DMS53 treated with DMSO at 0.1 percent for 48 hours (cell line): ENCODE data around the gene HES2.
"Not testable (repeated sequence)": the region's sequence is repeated elsewhere in the genome, so short reads cannot be mapped to it uniquely, and the experiment has no call there.

Experiments used
- DNase-seq: peaks from one replicate; lab custom pipeline; 2025; ENCODE audit not compliant: unreplicated experiment; lab: John Stamatoyannopoulos, UW

The HES2 gene

DNA sequence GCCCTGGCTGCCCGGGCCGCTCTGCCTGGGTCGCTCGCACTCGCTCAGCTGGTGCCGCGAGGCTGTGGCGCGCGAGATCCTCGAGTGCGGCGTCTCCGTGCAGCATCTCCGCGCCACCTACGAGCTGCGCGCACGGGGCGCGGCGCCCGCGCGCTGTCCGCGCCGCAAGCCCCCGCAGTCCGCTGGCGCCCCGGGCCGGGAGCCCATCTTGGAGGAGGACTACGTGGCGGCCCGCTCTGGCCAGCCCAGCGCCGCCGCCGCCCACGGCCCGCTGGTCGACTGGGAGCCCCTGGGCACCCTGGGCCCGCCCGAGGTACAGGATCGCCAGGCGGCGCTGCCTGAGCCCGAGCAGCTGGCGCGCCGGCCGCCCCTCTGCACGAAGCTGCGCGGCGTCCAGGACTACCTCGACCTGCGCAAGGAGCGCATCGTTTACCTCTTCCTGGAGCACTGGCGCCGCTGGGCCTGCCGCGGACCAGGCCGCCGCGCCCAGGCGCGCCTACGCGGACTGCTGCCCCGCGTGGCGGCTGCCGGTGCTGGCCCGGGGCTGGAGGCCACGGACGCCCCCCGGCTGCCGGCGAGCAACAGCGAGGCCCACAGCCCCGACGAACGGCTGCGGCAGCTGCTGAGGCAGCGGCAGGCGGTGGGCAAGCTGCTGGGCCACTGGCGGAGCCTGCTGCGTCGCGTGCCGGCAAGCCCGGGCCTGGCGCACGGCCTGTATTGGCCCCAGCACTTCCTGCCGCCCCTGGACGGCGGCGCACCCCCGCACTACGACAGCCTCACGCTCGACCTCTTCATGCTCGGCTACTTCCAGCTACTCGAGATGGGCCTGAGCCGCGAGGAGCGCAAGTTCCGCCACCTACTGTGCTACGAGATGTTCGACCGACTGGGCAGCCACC, 35.4 kb upstream of the HES2 start:
- DNase-seq: no peak

DNA sequence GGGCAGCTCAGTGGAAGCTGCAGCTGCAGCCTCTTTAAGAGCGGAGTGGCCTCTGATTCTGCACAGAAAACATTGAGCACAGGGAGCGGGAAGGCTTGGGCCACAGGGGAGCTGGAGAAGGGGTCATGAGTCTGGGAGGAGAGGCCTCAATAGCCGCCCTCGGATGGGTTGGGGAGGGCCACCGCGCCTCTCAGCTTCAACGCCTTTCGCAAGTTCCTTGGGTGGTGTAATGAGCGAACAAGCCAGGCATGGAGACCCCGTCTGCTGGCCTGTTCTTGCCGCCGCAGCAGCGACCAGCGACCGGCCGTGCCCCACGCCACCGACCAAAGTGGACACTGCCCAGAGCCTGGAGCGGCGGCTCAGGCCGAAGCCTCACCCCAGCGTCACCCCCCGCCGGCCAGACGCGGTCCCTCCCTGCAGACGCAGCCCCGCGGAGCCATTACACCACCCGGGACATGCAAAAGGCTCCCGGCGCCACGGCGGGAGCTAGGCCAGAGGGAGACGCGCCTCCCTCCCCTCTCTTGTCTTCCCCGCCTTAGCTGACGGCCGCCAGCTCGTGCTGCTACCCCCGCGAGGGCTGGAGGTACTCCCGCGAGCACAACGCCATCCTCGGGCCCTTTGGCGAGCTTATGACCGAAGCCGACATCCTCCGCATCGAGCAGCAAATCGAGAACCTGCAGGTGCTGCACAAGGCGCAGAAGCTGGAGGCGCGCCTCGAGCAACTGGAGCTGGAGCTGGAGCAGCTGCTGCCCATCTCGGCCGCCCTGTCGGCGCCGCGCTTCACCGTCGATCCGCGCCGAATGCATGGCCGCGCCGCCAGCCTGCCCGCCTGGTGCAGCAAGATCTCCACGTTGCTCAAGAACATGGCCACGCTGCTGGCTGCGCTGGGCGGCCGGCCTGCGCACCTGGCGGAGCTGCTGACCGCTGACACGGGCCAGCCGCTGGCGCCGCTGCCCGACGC, 34.5 kb upstream of the HES2 start:
- DNase-seq: not testable (repeated sequence)

DNA sequence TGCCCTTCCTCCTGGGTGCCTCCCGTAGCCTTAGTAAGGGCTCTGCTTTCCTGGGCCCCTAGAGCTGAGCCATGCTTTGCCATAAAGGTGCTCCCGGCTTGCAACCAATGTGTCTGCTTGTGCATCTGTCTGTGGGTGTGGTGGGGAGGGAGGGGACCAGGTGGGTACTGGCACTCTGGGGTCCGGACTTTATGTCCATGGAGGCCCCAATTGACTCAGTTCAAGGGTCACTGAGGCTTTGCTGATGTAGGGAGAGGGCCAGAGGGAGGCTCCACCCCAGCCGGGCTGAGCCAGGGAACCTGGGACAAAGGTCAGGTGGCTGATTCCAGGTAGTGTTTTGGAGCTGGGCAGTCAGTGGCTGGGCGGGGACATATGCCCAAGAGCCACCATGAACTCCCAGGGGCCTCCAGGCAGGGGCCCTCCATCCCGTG, 31.2 kb upstream of the HES2 start:
- no peak for DNase-seq

DNA sequence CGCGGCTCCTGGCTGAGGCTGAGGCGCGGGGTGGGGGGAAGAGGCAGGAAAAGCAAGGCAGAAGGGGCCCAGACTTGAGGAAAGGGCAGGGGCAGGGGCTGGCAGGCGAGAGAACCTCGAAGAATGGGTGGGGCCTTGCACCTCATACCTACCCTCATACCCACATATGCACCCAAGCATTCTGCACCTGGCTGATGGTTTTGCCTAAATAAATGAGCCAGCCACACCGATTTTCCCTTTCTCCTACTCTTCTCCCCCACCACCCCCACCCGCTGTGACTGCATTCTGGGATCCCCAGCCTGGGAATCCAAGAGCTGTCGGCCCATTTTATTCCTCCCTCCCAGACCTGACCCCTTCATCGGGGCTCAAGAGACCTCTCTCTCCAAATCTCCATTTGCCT, 30.8 kb upstream of the HES2 start:
- DNase-seq: not testable (repeated sequence)

DNA sequence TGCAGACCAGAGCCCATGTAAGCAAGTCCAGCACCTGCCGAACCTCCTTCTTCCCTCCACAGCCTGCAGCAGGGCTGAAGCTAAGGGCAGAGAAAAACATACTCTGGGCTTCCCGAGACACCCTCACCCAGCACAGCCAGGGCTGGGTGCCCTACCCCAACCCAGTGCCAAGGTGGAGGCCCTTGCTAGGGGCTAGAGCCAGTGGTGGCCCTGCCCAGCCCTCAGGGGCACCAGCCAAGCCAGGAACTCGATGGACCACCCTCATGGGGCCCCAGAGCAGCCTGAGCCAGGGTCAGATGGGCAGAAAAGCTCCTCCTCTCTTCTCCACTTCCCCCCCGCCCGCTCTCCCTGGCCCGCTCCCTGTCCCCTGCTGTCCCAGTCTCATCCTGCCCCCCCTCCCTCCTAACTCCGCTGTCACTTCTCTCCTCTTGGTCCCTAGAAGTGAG, 30.3 kb upstream of the HES2 start:
- no peak for DNase-seq

DNA sequence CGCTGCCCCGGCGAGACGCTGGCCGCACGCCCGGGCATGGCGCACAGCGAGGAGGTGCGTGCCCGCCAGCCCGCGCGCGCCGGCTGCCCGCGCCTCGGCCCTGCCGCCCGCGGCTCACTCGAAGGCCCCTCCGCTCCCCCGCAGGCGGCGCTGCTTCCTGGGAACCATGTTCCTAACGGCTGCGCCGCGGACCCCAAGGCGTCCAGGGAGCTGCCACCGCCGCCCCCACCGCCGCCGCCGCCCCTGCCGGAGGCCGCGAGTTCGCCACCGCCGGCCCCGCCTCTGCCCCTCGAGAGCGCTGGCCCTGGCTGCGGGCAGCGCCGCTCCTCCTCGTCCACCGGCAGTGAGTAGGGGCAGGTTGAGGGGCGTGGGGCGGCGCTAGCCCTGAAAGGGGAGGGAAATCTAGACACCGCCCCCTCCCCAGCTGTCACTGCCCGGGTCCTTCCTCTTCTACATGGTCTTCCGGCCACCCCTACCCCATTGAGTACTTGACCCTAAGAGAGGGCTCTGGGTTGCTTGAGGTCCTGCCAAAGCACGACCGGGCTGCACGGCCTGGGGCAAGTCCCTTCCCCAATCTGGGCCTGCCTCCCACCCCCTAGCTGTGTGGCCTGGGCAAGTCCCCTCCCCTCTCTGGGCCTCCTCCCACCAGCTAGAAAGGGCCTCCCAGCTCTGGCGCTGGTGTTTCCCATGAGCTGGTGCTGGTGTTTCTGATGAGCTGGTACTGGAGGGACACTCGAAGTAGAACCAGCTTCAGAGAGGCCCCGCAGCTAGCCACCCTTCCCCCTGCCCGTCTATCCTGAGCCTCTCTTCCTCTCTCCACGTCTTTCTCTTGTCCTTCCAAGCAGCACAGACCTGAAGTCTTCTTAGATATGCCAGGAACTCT, 29.3 kb upstream of the HES2 start:
- DNase-seq: no peak

DNA sequence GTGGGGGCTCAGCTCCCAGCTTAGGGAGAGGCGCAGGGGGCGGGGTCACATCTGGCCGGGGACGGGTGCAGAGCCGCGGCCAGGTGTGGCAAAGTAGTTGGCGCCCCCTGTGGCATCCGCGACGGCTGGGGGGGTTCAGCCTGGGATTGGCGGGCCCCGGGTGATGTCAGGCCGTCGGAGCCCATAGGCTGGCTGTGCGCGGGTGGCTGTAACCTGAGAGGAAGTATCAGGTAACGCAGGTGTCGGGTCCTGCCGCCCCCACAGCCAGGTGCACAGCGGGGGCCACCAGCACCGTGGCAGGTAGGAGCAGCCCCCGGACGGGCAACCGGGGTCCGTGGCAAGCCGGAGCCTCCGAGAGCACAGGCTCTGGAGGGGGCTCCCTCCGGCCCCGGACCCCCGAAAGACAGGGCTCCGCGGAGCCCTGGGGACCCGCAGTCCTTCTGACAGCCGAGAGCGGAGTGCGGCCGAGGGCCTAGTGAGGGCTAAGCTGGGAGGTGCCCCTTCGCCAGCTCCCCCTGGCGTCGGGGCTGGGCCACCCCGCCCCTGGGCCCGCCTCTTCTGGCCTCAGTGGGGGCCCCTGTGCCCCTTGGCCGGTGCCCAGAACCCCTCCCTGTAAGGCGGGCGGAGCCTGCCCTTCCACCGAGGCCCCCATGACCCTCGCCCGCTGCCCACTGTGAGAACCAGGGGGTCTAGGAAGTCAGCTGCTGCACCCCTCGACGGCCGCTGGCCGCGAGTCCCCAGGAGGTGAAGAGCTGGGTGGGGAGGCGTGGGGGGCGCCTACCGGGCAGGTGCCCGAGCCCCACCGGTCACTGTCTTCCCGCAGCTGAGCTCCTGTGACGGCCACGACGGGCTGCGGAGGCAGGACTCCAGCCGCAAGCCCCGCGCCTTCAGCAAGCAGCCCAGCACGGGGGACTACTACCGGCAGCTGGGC, 28.4 kb upstream of the HES2 start:
- peak; percentile 80 for DNase-seq

DNA sequence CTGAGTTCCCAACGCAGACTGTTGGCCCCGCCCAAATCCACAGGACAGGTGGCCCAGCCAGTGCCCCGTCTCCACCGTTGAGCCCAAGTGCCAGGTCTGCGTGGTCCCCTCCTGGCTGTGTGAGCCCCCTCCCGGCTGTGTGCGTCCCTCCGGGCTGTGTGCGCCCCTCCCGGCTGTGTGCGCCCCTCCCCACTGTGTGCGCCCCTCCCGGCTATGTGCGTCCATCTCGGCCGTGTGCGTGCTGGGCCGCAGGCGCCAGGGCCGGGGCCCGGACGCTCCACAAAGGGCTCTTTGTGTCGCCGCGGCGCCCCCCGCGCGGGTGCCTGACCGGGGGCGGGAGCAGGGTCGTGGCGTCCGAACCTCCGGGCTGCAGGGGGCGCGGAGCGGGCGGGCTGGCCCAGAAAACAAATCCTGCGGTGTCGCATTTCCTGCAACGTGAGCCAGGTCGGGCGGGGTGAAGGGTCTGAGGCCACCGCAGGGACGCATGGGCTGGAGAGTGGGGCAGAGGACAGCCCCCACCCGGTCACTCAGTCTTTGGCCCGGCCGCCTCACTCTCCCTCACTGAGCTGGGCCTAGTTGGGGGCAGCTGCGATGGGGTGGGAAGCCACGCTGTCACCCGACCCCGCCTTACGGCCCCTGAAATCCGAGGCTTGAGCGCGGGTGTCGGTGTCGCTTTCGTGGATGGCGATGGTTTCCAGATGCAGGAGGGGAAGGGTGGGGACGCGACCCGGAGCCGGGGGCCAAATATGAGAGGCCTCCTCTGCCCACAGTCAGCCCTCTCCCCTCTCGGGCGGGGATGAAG, 27.5 kb upstream of the HES2 start:
- no peak for DNase-seq

DNA sequence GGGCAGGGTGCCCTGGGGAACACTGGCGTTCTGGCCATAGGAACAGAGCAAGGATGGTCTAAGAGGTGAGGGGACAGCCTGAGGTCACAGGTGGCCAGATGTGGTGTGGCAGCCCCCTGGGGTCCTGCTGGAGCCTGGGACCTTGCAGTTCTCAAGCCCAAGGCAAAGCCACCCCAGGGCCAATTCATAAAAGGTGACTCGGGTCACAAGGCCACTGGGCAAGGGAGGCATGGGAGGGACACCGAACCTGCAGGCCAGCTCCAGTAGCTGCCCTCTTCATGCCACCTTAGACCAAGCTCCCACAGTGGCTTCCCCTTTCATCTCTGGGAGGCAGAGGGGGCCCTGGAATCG, 26.9 kb upstream of the HES2 start:
- DNase-seq: no peak

DNA sequence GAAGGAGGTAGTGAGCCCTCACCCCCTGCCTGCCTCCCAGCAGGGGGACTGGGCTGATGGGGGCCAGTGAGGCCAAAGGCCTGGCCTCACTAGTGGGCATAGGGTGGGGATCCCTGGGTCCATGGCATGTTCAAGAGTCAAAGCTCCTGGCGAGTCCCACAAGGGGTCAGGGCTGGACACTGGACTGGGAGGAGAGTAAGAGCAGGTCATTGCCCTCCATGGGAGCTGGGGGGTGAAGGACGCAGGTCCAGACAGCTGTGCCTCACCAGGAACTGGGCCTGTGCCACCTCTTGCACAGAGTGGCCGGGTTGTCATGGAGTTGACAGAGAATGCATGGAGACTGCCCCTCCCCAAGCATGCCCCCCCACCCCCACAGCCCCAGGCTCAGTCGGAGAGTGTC, 26.2 kb upstream of the HES2 start:
- DNase-seq: not testable (repeated sequence)

DNA sequence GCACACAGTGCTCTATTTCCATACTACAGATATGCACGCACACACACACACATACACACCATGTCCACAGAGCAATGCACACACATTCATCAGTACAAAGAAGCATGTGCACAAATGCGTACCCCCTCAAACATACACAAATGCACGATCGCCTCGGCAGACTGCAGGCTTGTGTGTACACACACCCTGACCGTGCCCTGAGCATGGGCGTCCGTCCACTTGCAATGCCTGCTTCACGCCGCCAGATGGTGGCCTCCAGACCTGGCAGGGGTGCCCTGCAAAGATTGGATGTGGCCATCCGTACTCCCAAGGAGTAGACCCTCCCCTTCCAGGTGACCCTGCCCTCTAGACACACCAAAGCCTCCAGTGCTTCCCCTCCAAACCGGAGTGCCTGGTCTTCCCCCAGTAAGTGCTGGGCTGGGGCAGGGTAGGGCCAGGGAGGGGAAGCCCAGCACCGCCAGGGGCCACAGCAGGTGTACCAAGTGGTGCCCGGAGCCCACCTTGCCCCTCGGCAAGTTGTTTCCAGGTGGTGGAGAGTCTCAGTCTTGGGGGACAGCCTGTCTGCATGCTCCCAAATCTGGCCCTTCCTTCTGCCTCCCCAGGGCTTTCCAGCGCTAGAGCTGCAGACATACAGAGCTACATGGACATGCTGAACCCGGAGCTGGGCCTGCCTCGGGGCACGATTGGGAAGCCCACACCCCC, 25.5 kb upstream of the HES2 start:
- DNase-seq: peak; percentile 41

DNA sequence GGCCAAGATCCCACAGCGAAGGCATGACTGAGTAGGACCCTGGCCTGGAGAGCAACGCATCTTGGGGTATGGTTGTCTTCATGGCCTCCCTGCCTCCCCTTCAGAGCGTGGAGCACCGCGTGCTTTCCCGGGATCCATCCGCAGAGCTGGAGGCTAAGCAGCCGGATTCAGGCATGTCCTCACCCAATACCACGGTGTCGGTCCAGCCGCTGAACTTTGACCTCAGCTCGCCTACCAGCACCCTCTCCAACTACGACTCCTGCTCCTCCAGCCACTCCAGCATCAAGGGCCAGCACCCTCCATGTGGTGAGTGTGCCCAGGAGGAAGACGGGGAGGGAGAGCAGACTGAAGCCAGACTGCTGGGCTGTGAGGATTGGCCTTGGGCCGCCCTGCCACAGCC, 24.7 kb upstream of the HES2 start:
- no peak for DNase-seq

DNA sequence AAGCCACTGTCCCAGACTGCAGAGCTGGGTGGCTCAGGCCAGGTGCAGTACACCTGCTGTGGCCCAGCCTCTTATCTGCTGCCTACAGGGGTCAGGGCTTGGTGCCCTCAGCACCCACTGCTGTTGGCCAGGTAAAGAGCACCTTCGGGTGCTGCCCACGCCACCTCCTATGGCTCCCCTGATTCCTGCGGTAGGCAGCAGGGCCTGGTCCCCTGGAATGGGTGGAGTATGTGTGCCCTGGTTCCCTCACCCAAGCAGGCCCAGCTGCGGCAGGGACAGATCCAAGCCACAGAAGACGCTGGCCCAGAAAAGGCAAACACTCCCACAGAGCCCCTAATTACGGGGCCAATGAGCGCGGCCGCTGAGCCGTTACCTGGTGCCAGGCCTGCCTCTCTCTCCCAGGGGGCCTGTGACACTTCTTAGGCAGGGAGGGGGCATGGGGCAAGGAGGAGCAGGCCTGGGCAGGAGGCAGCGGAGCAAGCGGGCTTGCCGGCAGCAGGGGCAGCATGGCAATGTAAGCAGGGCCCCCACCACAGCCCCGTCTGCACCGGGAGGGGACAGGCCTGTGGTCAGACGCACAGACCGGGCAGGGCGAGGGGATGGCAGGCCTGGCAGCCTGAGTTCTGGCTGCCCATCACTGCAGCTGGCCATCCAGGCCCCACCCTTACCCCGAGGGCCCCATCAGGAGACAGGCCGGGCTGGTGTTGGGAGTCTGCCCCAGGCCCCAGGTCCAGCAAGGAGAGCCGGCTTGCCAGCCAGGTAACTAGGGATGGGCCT, 23.8 kb upstream of the HES2 start:
- DNase-seq: no peak

DNA sequence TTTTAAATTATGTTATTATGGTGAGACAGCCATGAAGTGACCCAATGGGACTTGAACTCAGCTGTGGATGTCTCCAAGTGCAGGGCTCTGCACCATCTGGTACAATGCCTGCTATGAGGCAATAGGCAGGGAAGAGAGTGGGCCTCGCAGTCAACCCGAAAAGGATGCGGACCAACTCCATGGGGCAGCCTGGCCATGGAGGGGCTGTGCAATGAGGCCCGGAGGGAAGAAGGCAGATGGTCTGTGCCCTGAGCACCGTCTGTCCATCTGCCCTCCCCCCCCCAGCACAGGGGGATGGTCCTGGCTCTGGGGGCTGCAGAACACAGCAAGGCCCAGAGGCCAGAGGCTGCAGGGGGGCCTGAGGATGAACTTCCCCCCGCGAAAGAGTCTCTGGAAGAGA, 21.9 kb upstream of the HES2 start:
- no peak for DNase-seq

DNA sequence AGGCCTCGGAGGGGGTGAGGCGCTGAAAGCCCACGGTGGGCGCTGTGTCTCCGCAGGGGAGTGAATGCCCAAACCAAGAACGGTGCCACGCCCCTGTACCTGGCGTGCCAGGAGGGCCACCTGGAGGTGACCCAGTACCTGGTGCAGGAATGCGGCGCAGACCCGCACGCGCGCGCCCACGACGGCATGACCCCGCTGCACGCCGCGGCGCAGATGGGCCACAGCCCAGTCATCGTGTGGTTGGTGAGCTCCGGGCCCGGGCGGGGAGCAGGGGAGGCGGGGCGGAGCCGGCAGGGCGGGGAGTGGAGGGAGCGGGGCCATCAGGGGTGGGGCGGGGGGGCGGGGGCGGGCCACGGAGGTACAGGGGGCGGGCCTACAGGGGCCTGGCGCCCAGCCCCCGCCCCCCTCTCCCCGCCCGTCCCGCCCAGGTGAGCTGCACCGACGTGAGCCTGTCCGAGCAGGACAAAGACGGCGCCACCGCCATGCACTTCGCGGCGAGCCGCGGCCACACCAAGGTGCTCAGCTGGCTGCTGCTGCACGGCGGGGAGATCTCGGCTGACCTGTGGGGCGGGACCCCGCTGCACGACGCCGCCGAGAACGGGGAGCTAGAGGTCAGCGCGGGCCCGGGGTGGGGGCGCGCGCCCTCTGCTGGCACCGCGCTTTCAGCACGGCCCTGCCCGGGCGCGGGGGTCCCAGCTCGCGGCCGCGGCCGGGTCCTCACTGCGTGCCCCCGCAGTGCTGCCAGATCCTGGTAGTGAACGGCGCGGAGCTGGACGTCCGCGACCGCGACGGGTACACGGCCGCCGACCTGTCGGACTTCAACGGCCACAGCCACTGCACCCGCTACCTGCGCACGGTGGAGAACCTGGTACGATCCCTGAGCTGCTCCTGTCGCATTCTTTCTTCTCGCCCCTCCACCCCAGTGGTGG, 20.7 kb upstream of the HES2 start:
- peak; percentile 61 for DNase-seq

DNA sequence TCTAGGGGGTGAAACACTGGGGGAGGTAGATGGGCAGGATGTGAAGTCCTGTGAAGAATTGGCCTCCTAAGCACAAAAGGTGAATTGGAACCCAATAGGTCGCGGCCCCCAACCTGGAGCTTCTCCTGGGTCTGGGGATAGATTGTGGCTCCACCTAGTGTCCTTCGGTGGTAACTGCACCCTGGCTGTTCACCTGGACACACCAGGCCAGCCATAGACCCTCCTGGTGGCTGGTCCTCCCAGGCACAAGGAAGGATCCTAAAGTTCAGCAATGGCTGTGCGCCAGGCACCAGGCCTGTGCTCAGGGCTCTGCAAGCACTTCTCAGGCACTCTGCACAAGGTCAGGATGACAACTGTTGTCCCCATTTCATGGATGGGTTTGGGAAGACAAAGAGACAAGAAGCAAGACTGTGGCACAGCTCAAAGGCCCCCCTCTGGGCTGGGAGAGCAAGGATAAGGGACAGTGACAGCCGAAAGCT, 18.4 kb upstream of the HES2 start:
- DNase-seq: peak; percentile 78
